ENCODE data around the gene DOP1A. TPM values are rescaled to one million over a fixed set of nuclear protein-coding genes. Genes with fewer than 3 reads are reported as not detected.
A peak's percentile ranks its signal among the peaks of the same experiment; 100 is the strongest.
"Not testable (repeated sequence)": the region's sequence is repeated elsewhere in the genome, so short reads cannot be mapped to it uniquely, and the experiment has no call there.

DOP1A gene
- total and polyA plus RNA-seq, 5 donors = 6.5 to 19.9 (median 19.4) TPM

GRCh38 chr6:83185096-83185495, 117.6 kb downstream of the DOP1A start:
- Histone ChIP-seq H3K27ac (ENCODE audit: low read length) (no peak overlapping the region), H3K4me1 (ENCODE audit: control insufficient read depth, insufficient read depth, low read length) (no peaks in the 10 kb centered on the region), H3K4me3 (ENCODE audit: low read length) (no peak overlapping the region), H3K9me3 (ENCODE audit: control insufficient read depth, low read length) (no peaks in the 10 kb centered on the region), H3K27me3 (ENCODE audit: control insufficient read depth, insufficient read depth) (no peaks in the 10 kb centered on the region)
- ATAC-seq = no peak
- intact Hi-C loops (cut with DNase I) = no loop called here
- no peak for DNase-seq
- WGBS = over 99% methylated on average over 2 of the region's 2 CpGs

DNA sequence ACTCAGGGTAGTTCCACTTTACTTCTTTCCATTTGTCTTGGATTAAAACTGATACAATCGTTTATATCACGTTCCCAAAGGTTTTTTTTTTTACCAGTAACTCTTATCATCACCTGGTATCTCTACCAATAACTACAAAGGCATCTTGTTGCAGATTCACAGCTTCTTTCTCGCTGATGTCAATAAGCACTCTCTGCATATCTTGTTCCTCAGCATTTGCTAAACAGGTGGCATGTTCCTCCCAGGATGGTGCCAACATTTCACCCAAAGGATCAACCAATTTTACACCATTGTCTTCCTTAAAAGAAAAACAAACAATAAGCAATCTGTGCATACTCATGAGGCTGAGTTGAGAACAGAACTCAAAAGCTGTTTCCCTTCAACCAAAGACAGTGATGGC, 121.0 kb downstream of the DOP1A start:
- DNase-seq = no peak
- Histone ChIP-seq H3K27me3 (ENCODE audit: control insufficient read depth, insufficient read depth) (no peaks in the 10 kb centered on the region), H3K4me1 (ENCODE audit: control insufficient read depth, insufficient read depth, low read length) (peaks cover 2% of the 10 kb centered on the region), H3K4me3 (ENCODE audit: low read length) (no peak overlapping the region), H3K27ac (ENCODE audit: low read length) (no peak overlapping the region), H3K9me3 (ENCODE audit: control insufficient read depth, low read length) (no peaks in the 10 kb centered on the region)
- intact Hi-C loops (cut with DNase I) = no loop called here
- ATAC-seq = no peak
- 59% methylated on average over 3 of the region's 3 CpGs for WGBS

GRCh38 chr6:83190626-83191025, 123.2 kb downstream of the DOP1A start:
- no peak for DNase-seq
- intact Hi-C loops (cut with DNase I) = loop anchor here in 1 of 4 donors (10.0 kb wide), 1 partner anchor 116 kb away; no protein-coding TSS in a partner anchor
- Histone ChIP-seq H3K4me3 (ENCODE audit: low read length) (no peak overlapping the region), H3K9me3 (ENCODE audit: control insufficient read depth, low read length) (no peaks in the 10 kb centered on the region), H3K27ac (ENCODE audit: low read length) (no peak overlapping the region), H3K27me3 (ENCODE audit: control insufficient read depth, insufficient read depth) (no peaks in the 10 kb centered on the region), H3K4me1 (ENCODE audit: control insufficient read depth, insufficient read depth, low read length) (peaks cover 2% of the 10 kb centered on the region)
- WGBS = 92% methylated on average over 6 of the region's 6 CpGs
- ATAC-seq = no peak

DNA sequence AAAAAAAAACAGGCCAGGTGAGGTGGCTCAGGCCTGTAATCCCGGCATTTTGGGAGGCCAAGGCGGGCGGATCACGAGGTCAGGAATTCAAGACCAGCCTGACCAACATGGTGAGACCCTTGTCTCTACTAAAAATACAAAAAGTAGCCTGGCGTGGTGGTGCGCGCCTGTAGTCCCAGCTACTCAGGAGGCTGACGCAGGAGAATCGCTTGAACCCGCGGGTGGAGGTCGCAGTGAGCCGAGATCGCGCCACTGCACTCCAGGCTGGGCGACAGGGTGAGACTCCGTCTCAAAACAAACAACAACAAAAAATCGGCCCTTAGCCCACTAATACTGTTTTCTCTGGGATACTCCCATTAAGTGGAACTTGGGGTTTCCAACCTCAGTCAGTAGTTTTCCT, 124.5 kb downstream of the DOP1A start:
- not testable (repeated sequence) for H3K27ac ChIP-seq (ENCODE audit: low read length); H3K27me3 ChIP-seq (ENCODE audit: control insufficient read depth, insufficient read depth); H3K9me3 ChIP-seq (ENCODE audit: control insufficient read depth, low read length); H3K4me1 ChIP-seq (ENCODE audit: control insufficient read depth, insufficient read depth, low read length); ATAC-seq
- intact Hi-C loops (cut with DNase I) = loop anchor here in 1 of 4 donors (10.0 kb wide), 1 partner anchor 117 kb away; no protein-coding TSS in a partner anchor
- WGBS = 90% methylated on average over 18 of the region's 18 CpGs
- peak overlapping the region; percentile 78 for H3K4me3 ChIP-seq (ENCODE audit: low read length)
- DNase-seq = peak in 1 of 3 donors; percentile 49

- no peak for DNase-seq
- intact Hi-C loops (cut with DNase I) = loop anchor here in 1 of 4 donors (10.0 kb wide), 1 partner anchor 118 kb away; no protein-coding TSS in a partner anchor
- Histone ChIP-seq H3K27ac (ENCODE audit: low read length) (no peak overlapping the region), H3K4me1 (ENCODE audit: control insufficient read depth, insufficient read depth, low read length) (peaks cover 2% of the 10 kb centered on the region), H3K9me3 (ENCODE audit: control insufficient read depth, low read length) (no peaks in the 10 kb centered on the region), H3K27me3 (ENCODE audit: control insufficient read depth, insufficient read depth) (no peaks in the 10 kb centered on the region), H3K4me3 (ENCODE audit: low read length) (peak overlapping the region; percentile 78)
- under 1% methylated on average over 4 of the region's 4 CpGs for WGBS
- no peak for ATAC-seq
Observed at GRCh38 chr6:83192456-83192855, 125.0 kb downstream of the DOP1A start.

DNA sequence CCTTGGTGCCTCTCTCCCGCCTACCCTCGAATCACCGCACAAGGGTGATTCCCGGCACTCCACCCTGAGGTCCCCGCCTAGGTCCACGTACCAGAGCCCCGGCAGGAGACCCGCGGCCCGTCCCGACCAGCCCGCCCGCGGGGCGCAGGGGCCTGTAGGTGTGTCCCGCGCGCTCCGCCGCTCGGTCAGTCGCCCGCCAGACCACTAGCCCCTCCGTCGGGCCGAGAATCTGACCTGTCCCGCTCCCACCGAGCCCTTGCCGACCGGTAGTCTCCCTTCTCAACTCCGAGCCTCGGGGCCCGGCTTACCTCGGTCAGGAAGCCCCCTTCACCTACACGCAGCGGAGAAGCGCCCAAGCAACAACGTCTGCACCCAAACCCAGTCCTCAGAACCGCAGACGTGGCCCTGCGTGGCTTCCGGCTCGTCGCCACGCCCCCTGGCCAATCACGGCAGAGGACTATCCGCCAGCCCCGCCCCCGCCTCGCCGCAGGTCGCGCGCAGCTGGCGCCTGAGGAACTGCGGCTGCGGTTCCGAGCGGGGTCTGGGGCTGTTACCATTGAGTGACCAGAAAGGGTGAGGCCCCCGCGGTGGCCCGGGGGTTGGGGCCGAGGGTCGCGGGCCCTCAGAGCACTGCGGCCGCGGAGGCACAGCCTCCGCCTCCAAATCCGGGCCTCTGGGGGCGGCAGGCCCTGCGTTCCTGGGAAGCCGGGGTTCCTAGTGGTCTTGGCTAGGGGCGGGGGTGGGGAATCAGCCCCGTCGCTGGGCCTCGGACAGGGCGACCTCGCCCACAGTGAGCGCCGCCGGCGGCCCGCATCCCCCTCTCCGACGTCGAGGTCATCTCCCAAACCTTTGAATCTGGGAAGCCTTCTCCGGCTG, 125.6 kb downstream of the DOP1A start, which contains the start of the genes PGM3 and RWDD2A:
Gene PGM3, minus strand, starts transcription at position 395 of the 876 bp plus-strand sequence. CDS start 2,253 bp downstream, outside the sequence.
Gene RWDD2A, plus strand, starts transcription at position 487 of the 876 bp plus-strand sequence. CDS start 1,095 bp downstream, outside the sequence.
- ATAC-seq = peak; percentile 99
- WGBS = under 1% methylated on average over 88 of the region's 88 CpGs
- peak within 1 kb of the TSS; percentile 71 for H3K27ac ChIP-seq (ENCODE audit: low read length)
- peaks cover 2% of the 10 kb centered on the region for H3K4me1 ChIP-seq (ENCODE audit: control insufficient read depth, insufficient read depth, low read length)
- H3K9me3 ChIP-seq (ENCODE audit: control insufficient read depth, low read length) = no peaks in the 10 kb centered on the region
- DNase-seq = peak; percentile 92 to 97 (median 96)
- H3K27me3 ChIP-seq (ENCODE audit: control insufficient read depth, insufficient read depth) = no peaks in the 10 kb centered on the region
- H3K4me3 ChIP-seq (ENCODE audit: low read length) = peak within 1 kb of the TSS; percentile 78
- intact Hi-C loops (cut with DNase I) = loop anchor here in 1 of 4 donors (10.0 kb wide), 1 partner anchor 118 kb away; no protein-coding TSS in a partner anchor

DNA sequence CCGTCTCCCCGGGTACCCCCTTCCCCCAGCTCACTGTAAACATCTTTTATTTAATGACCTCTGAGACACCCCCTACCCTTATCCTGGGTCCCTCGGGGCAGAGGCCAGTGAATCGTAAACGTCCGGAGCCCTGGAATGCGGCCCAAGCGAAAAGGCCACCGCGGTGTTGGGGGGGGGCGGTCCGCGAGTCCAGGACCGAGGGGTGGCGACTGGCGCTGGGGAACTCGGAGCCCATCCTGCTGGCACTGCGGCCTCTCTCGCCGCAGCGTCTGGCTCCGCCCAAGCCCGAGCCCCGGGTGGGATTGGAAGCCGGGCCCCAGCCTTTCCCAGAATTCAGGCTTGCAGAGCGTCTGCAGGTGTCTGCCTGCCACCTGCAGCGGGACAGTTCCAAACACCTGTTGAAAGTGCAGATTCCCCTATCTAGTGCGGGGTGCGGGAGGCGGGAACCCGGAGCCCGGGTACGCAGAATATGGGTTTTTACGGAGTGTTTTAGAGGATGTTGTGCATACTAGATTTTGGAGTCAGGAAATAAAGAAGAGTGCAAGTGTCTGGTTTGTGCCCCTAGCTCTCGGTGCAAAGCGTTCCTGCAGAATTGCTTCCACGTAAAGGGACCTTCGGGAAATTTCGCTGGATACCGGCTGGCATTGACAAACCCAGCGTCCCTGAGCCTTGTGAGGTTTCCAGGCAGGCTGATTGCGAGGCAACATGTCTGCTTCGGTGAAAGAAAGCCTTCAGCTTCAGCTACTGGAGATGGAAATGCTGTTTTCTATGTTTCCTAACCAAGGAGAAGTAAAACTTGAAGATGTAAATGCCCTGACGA, 126.5 kb downstream of the DOP1A start:
- Histone ChIP-seq H3K9me3 (ENCODE audit: control insufficient read depth, low read length) (no peaks in the 10 kb centered on the region), H3K27me3 (ENCODE audit: control insufficient read depth, insufficient read depth) (no peaks in the 10 kb centered on the region), H3K27ac (ENCODE audit: low read length) (peak overlapping the region; percentile 54), H3K4me3 (ENCODE audit: low read length) (peak overlapping the region; percentile 78), H3K4me1 (ENCODE audit: control insufficient read depth, insufficient read depth, low read length) (peaks cover 2% of the 10 kb centered on the region)
- ATAC-seq = peak; percentile 74 to 83
- intact Hi-C loops (cut with DNase I) = loop anchor here in 1 of 4 donors (10.0 kb wide), 1 partner anchor 119 kb away; no protein-coding TSS in a partner anchor
- WGBS = 3% methylated on average over 44 of the region's 44 CpGs
- peak; percentile 59 to 80 (median 79) for DNase-seq

DNA sequence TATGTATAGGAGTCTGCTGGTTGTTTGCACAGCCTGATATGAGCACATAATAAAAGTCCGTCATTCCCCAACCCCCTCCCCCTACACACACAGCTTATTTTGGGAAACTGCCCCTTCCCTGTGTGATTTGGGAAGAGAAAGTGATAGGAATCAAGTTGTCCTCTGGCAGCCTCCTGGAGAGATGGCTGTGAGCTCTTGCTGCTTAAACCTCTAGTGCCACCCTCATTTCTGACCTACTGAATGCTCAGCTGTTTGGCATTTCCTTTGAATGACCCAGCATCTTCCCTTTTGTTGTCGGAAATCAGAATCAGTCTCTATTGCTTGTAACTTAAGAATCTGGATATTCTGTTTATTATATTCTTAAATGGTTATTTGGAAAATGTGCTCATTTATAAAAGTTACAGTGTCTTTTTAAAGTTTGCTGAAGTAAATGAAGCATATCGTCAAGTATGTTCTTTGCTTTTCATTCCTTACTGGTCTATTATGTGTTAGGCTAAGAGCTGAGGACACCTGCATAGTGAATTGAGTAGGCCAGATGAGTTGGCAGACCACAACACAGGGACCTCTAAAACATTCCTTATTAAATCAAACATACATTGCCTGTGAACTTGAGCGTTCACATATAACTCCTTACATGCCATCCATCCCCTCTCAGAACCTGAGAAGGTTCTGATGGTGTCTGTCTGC, 131.2 kb downstream of the DOP1A start:
- DNase-seq (no peak), ATAC-seq (no peak)
- intact Hi-C loops (cut with DNase I) = loop anchor here in 1 of 4 donors (10.0 kb wide), 1 partner anchor 124 kb away; no protein-coding TSS in a partner anchor
- Histone ChIP-seq H3K27ac (ENCODE audit: low read length) (no peak overlapping the region), H3K4me1 (ENCODE audit: control insufficient read depth, insufficient read depth, low read length) (no peaks in the 10 kb centered on the region), H3K27me3 (ENCODE audit: control insufficient read depth, insufficient read depth) (no peaks in the 10 kb centered on the region), H3K9me3 (ENCODE audit: control insufficient read depth, low read length) (no peaks in the 10 kb centered on the region), H3K4me3 (ENCODE audit: low read length) (no peak overlapping the region)
- WGBS = 86% methylated on average over 4 of the region's 4 CpGs

- intact Hi-C loops (cut with DNase I) = loop anchor here in 1 of 4 donors (10.0 kb wide), 1 partner anchor 125 kb away; no protein-coding TSS in a partner anchor
- no peaks in the 10 kb centered on the region for H3K4me1 ChIP-seq (ENCODE audit: control insufficient read depth, insufficient read depth, low read length)
- H3K9me3 ChIP-seq (ENCODE audit: control insufficient read depth, low read length) = no peaks in the 10 kb centered on the region
- H3K27me3 ChIP-seq (ENCODE audit: control insufficient read depth, insufficient read depth) = no peaks in the 10 kb centered on the region
- 91% methylated on average over 5 of the region's 5 CpGs for WGBS
- H3K4me3 ChIP-seq (ENCODE audit: low read length) = no peak overlapping the region
- ATAC-seq = no peak
- H3K27ac ChIP-seq (ENCODE audit: low read length) = no peak overlapping the region
- no peak for DNase-seq
Observed at GRCh38 chr6:83199173-83199862, 131.8 kb downstream of the DOP1A start.

GRCh38 chr6:83199863-83200225, 132.4 kb downstream of the DOP1A start:
- DNase-seq = no peak
- no peak overlapping the region for H3K4me3 ChIP-seq (ENCODE audit: low read length)
- intact Hi-C loops (cut with DNase I) = loop anchor here in 2 of 4 donors (10.0 kb wide), 2 partner anchors 115 to 125 kb away; no protein-coding TSS in a partner anchor
- no peak overlapping the region for H3K27ac ChIP-seq (ENCODE audit: low read length)
- peak in 1 of 2 donors; percentile 26 for ATAC-seq
- 64% methylated on average over 2 of the region's 2 CpGs for WGBS
- no peaks in the 10 kb centered on the region for H3K4me1 ChIP-seq (ENCODE audit: control insufficient read depth, insufficient read depth, low read length)
- H3K27me3 ChIP-seq (ENCODE audit: control insufficient read depth, insufficient read depth) = no peaks in the 10 kb centered on the region
- H3K9me3 ChIP-seq (ENCODE audit: control insufficient read depth, low read length) = no peaks in the 10 kb centered on the region

Measured in right cardiac atrium (tissue), 5 donors.